NCI-H2029 treated with DMSO at 0.1 percent for 48 hours (cell line): ENCODE measurements around the gene TLX1.

Source experiments
- DNase-seq: peaks from one replicate; lab custom pipeline; 2025; lab: John Stamatoyannopoulos, UW

Gene TLX1

DNA sequence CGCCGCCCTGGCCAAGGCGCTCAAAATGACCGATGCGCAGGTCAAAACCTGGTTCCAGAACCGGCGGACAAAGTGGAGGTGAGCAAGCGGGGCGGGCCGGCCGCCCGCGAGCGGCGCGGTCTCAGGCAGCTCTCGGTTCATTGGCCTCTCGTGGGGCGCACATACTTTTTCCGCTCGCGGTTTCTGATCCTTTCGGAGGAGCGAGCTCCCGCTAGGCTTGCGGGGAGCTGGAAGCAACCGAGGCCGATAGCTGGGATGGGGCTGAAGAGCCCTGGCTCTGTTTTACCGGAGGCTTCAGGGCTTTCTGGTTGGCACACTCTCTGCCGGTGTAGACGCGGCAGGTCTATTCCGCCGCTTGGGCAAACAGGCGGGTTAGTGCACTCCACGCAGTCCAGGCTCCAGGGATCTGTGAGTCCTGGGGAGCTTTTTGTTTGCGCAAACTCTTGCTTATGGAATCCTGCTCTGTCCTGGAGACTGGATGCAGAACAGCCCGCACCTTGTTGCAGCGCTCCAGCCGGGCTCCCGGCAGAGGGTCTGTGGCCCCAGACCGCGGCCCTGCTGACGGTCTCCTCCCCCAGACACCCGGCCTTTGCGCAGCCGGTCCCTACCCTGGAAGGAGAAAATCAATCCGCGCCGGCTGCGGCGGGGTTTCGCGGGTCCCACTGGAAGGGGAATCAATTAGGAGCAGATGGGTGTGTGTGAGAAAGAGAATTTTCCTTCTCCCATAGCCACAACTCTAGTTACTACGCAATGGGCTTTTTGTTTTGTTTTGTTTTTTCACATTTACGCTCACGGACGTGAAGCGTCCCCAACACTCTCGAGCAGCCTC, 3.4 kb downstream of the TLX1 start:
- no peak for DNase-seq

DNA sequence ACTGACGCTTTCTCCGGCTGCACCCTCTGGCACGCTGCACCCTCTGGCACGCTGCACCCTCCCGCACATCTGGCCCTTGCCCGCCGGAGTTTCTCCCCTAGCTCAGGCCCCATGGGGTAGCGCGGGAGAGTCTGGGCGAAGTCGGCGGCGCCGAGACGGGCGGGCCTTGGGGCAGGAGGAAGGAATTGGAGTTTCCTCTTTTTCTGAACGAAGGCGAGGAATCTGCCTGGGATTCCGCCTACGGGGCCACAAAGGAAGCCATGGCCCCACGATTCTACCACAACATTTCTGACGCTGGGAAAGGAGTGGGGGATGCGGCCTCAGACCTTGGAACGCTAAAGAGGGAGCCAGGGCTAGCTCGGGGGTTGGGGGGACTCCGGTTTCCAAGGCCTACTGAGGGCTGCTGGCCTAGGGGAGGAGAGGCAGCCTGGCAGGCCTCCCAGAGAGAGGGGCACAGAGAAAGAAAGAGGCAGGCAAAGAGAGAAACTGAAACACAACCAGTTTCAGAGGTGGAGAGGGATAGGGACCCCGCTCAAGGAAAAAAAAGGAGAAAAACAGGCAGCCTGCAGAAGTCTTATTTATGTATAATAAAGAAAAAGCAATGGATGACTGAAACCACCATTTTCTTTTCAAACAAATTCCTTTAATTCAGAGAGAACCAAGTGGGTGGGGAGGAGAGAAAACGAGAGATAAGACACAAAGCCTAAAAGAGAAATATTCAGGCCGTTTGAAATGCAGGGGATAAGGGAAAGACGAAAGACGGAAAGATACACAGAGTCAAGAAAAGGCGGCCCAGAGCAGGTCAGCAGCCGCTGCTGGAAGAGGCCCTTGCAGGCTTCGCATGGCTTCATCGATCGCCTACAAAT, 4.3 kb downstream of the TLX1 start:
- no peak for DNase-seq

DNA sequence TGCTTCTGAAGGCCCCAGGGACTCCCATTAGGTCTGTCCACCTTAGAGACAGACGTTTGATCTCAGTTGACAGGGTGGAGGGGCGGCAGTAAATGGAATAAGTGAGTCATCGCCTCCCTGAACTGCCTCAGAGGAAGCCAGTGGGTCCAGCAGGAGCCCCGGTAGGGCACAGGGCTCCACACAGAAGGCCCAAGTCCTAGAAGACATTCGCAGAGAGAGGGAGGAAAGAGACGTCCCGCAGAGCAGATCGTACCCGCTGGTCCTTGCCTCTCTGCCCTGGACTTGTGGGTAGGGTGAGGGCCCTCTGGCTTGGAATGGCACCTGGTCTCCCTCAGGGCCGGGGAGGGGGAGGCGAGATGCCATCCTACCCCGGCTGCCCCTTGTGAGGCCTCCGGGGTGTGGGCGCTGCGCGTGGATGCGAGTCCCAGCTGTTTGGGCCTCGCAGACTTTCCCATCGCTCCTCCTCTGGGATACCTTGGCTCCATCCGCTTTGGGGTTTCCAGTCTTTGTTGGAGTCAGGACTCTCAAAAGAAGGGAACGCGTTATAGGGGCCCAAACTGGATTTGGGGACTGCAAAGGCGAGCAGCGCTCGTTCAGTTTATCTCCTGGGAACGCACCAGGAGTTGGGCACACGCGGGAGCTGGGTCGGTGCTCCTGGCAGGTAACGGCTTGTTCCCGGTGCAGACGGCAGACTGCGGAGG, 5.1 kb downstream of the TLX1 start:
- no peak for DNase-seq

DNA sequence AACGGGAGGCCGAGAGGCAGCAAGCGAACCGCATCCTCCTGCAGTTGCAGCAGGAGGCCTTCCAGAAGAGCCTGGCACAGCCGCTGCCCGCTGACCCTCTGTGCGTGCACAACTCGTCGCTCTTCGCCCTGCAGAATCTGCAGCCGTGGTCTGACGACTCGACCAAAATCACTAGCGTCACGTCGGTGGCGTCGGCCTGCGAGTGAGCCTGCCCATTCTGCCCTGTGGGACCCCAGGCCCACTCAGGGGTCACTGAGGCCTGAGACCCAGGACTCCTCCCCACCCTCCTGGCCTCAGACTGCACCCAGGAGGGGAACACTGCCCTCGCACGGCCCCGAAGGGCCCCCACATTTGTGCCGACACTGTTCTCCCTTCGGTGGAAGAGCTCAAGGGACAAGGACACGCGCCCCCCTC, 5.6 kb downstream of the TLX1 start:
- DNase-seq, result no peak

DNA sequence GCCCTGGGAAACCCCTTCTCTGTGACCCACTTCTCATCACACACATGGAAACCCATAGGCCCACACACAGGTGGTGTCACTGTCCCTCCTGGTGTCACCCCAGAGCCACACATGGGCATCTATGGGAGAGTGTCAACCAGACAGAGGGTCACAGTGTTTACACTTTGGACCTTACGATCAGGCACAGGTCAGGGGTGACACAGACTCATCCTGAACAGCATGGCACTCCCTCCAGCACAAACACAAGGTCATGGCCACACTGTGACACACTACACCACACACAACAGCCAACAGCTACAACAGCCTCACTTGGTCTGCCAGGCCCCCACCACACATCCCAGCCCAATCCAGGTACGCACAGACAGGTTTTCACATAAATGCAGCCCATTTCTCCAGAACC, 6.2 kb downstream of the TLX1 start:
- no peak for DNase-seq

DNA sequence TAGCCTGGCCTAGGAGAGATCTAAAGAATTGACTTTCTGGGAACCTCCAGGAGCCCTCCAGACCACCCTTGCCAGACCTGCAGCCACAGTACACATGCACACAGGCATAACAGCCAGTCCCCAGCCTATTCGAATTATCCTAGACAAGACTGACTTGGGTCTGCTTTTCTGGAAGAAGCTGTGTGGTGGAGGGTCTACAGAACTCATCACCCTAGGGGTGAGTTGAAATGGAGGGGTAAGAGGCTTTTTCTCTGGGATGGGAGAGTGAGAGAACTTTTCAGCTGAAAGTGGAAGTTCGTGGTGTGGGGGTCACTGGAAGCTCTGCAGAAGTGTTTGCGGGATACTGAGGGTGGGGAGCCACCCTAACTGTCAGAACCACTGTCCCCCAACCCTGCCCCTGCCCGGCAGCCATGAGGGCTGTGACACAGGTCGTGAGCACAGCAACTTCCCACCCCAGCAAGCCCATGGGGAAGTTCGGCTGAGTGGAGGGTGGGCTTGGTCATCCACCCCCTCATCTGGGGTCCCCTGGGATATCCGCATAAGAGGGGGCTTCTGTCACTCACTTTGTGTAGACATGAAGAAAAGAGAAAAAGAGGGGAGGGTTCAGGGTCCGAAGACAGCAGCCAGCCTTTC, 7.8 kb downstream of the TLX1 start:
- DNase-seq, result no peak

DNA sequence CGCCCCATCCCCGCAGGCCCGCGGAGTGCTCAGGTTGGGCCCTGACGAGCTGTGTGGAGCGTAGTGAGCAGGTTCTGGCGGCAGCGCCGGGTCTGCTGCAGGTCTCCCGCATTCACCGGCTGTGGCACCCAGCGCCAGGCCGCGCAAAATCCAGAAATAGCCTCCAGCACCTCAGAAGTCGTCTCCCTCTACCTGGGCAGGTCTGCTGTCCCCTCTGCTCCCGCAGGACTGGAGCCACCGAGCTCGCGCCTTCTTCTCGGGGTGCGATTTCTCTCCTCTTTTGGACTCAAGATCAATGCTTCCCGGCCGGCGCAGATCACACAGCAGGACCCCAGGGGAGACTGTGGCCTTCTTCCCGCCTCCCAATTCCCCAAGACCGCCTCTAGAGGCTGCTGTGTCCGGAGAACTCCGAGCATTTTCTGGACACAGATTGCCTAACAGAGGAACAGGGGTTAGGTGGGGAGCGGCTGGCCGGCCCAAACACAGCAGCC, 8.4 kb downstream of the TLX1 start:
- no peak for DNase-seq

DNA sequence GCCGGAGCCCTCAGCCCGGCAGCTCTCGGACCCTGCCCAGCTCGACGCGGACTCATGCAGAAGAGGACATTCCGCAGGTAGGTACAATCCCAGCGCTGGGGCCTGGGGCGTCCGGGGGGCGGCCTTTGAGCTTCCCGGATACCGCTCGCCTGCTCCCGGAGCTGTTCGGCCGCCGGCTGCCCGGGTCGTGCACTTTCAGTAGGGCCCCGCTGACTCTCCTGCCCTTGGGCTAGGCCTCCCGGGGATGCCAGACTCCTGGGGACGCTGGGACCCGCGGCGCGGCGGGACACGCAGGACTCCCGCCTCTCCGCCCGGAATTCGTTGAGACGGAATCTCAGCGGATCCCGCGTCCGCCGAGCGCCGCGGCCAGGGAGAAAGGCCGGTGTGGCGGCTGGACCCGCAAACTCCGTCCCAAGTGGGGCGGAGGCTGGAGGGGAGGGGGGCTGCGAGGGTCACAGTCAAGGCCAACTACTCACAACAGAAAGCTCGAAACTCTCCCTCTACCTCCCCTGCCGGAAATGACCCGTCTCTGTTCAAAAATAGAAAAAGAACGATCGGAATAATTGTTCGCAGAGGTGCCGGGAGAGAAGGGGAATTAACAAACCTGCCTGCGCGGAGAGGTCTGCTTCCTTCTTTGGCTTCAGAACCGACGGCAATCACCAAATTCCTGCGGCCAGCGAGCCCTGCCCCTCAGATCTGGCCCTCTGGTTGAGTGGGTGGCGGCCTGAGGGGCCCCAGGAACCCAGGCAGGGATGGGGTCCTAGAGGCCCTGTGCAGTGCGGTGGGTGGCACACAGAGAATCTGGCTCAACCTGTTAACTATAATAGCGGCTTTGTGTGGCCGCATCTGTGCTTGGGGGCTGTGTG, 9.2 kb downstream of the TLX1 start:
- no peak for DNase-seq

DNA sequence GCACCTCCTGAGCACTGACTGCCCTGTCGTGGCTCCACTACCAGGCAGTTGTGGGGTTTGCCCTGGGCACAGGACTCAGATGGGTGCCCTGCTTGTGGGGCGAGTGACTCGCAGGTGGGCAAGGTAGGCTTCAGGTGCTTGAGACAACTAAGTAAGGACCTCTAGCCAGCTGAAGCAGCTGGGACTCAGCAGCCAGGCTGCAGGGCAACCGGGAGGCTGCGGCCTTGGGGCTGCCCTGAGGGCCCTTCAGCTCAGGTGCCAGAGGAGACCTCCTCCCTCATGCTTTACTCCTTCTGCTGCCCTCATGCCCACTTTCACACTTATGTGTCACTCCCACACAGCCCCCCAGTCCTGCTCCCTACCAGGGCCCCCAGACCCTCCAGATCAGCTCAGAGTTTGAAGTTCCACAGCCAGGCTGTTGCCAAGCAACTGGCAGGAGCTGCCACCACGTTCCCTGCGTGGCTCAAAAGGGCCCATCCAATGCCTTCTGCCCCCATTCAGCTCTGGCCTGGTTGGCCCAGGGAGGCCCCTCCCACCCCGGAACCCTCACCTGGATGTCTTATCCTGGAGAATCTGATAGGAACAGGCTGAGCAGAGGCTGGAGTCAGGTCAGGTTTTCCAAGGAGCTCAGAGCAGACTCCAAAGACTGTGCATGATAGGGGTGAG, 10.0 kb downstream of the TLX1 start:
- no peak for DNase-seq

DNA sequence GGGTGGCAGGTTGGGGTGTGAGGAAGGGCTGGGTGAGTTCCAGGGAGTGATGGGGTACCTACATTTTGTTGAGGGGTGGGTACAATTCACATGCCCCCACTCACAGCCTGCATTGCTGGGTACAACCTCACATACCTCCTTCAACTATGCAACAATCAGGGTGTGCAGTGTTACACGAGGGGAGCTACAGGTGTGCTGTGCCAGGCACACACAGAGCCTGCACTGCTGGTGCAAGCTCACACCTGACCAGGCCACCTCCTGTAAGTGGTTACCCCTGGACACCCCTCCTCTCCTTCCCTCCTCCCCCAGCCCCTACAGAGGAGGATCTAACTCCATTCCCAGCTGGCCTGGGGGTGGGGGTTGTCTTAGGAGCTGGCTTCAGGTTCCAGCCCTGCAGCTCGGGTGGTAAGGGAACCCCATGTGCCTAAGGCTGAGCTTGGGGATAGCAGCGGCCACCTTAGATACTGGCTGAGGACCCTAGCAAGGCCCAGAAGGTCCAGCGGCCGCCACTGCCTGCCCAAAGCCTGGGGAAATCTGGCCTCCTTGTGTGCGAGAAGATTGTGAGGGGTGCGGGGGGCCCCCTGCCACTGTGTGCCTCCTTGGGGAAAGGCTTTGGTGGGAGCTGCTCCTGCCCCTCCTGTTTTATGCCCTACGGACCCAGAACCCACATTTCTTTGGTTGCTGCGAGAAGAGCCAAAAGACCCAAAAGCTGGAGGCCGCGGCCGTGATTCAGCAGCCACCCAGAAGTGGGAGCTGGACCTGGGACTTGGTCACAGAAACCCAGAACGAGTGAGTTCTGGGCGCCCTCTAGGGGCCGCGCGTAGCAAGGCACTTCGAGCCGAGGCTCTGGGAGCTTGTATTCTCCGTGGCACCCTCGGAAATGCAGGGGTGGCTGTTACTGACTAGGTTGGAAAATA, 10.8 kb downstream of the TLX1 start:
- peak; percentile 8 for DNase-seq

DNA sequence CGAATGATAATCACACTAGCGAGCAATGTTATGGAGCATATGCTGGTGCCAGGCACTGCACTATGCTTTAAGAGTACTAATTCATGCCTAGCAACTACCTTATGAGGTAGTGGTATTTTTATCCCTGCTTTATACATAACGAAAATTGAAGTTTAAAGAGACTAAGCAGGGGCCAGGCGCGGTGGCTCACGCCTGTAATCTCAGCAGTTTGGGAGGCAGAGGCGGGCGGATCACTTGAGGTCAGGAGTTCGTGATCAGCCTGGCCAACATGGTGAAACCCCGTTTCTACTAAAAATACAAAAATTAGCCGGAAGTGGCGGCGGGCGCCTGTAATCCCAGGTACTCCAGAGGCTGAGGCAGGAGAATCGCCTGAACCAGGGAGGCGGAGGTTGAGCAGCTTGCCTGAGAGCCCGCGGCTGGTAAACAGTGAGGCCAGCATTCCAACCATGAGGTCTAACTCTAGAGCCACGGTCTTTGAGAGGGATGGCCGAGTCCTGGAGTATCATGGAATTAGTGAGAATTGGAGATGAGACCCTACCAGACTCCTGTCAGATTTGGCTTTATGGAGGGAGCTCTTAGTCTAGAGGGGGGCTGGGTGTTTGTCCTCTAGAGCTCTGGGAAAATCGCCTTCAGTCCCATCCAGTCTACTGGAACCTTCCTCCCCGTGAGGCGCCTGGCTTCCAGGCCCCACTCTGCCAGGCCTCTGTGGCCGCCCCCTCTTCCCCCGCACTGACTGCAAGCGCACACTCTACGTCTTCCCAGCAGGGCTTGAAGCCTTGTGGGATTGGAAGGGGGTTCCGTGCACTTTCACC, 11.6 kb downstream of the TLX1 start:
- no peak for DNase-seq

DNA sequence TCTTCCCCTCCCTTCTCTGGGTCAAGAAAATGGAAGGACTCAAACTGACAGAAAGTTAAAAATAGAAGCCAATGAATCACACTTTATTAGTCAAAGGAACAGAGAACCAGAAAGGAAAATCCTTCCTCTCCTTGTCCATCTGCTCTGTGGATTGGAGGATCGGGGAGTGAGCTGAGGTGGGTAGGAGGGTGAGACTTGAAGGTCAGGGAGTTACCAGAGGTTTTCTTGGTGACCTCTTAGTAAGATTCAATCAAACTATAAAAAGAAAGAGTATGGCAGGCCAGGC, 12.2 kb downstream of the TLX1 start:
- DNase-seq, result no peak

DNA sequence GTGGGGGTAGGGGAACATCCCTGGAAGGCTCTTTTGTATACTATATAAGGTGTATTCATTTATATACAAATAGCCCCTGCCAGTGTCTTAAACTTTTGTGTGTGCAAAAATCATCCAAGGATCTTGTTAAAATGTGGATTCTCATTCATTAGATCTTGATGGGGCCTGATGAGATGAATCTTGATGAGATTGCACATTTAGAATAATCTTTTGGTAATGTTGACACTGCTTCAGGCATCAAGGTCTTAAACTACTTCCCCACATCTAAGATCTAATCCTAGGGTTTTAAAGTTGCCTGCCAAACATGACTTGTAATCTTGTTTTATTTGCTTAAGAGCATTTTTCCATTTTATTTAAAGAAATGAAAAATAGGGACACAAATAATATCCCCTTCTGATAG, 13.0 kb downstream of the TLX1 start:
- DNase-seq, result no peak

DNA sequence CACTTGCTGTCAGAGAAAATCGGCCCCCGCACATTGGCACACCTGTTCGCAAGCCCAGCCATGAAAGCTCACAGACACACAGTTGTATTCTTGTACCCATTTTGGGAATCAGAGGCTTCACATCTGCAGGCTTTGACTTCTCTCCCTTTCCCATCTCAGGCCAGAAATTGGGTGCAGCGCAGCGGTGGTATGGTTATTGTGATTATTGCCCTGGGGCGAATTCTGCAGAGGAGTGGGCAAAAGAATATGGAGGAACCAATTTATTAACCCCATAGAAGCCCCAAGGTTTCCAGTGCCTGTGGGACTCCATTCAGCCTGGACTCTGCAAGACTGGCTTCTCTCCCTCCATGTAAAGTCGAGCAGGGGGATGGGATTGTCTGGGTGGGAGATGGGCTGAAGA, 14.0 kb downstream of the TLX1 start:
- DNase-seq, result no peak

DNA sequence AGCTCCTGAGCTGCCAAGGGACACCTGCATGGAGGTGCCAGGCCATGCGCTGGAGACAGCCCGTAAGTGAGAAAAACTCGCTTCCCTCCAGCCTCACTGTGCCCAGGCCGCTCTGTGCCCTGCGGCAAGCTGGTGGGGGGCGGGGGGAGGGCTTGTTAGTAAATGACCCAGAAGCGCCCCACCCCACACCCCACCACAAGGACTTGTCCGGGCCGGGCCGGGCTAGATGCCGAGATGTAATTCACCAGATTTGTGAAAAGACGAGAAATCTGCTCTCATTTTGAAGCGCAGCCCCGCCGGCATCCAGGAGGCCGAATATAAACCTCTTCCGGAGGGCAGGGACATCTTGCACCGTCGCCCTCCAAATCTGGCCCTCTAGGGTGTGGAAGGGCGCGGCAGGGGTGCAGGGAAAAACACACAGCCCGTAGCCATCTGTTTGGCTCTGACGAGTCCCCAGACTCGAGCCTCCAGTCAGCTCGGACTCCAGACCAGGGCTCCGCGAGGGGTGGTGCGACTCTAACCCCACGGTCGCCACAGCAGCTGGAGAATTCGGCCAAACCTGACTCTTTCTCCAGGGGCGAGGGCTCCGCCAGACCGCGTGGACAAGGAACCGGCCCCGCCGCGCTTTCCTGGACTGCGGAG, 14.8 kb downstream of the TLX1 start:
- DNase-seq, result no peak

DNA sequence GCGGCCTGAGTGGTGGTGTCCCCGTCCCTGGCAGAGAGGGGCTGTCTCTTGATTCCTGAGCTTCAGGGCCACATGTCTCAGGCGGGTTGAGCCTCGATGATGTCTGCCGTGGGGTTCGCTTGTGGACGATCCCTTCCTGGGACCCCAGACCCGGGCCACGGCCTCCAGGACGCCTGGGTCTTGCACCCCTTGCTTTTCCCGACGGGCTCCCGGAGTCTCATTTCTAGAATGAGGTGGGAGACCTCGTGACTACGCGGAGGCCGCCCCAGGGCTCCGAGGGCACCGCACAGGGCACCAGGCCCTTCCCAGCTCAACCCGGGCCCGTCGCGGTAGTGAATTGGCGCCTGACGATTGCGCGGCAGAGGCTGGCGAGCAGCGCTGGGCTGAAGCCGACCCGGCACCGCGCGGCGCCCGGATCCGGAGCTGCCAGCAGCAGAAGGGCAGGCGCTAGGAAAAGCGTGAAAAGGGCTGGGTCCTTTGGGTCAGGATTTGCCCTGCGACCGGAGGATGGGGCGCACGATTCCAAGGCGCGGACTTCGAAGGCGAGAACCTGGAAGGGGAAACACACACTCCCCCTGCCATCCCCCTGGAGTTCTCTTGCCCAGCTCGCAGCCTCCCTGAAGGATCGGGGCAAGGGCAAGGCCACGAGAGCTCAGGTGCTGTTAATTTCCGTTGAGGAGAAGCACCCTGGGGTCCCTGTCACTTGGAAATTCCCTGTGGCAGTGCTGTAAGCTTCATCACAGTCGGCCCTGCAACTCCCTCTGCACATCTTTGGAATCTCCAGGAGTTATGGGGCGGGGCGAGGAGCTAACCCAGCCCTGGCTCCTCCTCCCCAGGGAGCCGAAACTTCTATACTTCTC, 15.5 kb downstream of the TLX1 start:
- no peak for DNase-seq

DNA sequence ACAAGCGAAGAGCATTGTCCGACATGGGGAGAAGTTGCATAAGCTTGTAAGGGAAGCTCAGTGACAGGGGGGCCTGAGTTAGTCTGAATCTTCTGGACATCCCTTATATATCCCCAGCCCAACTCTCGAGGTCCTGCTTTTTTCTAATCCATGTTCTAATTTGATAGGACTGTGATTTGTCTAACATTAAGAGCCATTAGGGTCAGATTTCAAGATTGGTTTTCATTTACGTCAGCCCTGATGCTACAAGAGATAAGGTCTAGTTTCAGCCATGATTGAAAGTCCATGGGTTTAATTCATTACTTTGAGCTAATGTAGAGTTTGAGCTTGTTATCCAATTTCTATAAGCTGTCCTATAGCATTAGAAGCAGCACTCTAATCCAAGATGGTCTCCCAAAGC, 20.3 kb downstream of the TLX1 start:
- no peak for DNase-seq
